Ectodermal cell (in vitro differentiated cells): Measurements from ENCODE around the gene MAD1L1.

Experiments
- H3K27ac ChIP-seq: 2 replicates; pipeline ENCODE4 v1.7.0; 2013; ENCODE audit warnings: mild to moderate bottlenecking, low read depth, low read length; ENCODE audit not compliant: insufficient read depth, poor library complexity, severe bottlenecking
- H3K27me3 ChIP-seq: 2 replicates; pipeline ENCODE4 v1.7.0; 2013; ENCODE audit warnings: mild to moderate bottlenecking, low read length; ENCODE audit not compliant: insufficient read depth, control insufficient read depth, poor library complexity, severe bottlenecking
- H3K36me3 ChIP-seq: one replicate; pipeline ENCODE4 v1.7.0; 2013; ENCODE audit warnings: low read length; ENCODE audit not compliant: control insufficient read depth, insufficient read depth
- H3K4me1 ChIP-seq: one replicate; pipeline ENCODE4 v1.7.0; 2013; ENCODE audit warnings: low read length; ENCODE audit not compliant: control insufficient read depth, insufficient read depth
- H3K4me3 ChIP-seq: 2 replicates; pipeline ENCODE4 v1.7.0; 2013; ENCODE audit warnings: low read depth, low read length, control low read depth; ENCODE audit not compliant: insufficient read depth
- H3K9me3 ChIP-seq: 2 replicates; pipeline ENCODE4 v1.7.0; 2013; ENCODE audit warnings: mild to moderate bottlenecking, low read length, moderate library complexity; ENCODE audit not compliant: control insufficient read depth
- WGBS, 2 experiments: methylation state at CpG; one replicate each; pipeline ENCODE4 v1.1.7; 2013; ENCODE audit warnings: missing lambda C conversion rate in 2 of 2; 5-methylcytosine and 5-hydroxymethylcytosine counted together

MAD1L1 gene

GRCh38 chr7:1967512-1968396, 265.0 kb downstream of the MAD1L1 start:
- H3K9me3 ChIP-seq = no peaks in the 10 kb centered on the region
- H3K4me3 ChIP-seq = no peak overlapping the region
- no peak overlapping the region for H3K27ac ChIP-seq
- no peaks in the 10 kb centered on the region for H3K4me1 ChIP-seq
- H3K36me3 ChIP-seq = no peaks in the 10 kb centered on the region
- 95% methylated on average over 44 of the region's 45 CpGs for WGBS, 2 experiments
- H3K27me3 ChIP-seq = no peaks in the 10 kb centered on the region

GRCh38 chr7:1966631-1967200, 266.0 kb downstream of the MAD1L1 start:
- Histone ChIP-seq H3K4me1 (no peaks in the 10 kb centered on the region), H3K27me3 (no peaks in the 10 kb centered on the region), H3K9me3 (no peaks in the 10 kb centered on the region), H3K27ac (no peak overlapping the region), H3K4me3 (no peak overlapping the region), H3K36me3 (no peaks in the 10 kb centered on the region)
- 92 to 95% methylated on average over 26 of the region's 26 CpGs for WGBS, 2 experiments

GRCh38 chr7:1965579-1966294, 267.0 kb downstream of the MAD1L1 start:
- Histone ChIP-seq H3K27ac (no peak overlapping the region), H3K36me3 (no peaks in the 10 kb centered on the region), H3K9me3 (no peaks in the 10 kb centered on the region), H3K27me3 (no peaks in the 10 kb centered on the region), H3K4me3 (no peak overlapping the region), H3K4me1 (no peaks in the 10 kb centered on the region)
- 92 to 93% methylated on average over 26 of the region's 26 CpGs for WGBS, 2 experiments

GRCh38 chr7:1964913-1965578, 267.7 kb downstream of the MAD1L1 start:
- Histone ChIP-seq H3K4me1 (no peaks in the 10 kb centered on the region), H3K4me3 (no peak overlapping the region), H3K9me3 (no peaks in the 10 kb centered on the region), H3K36me3 (no peaks in the 10 kb centered on the region), H3K27me3 (no peaks in the 10 kb centered on the region), H3K27ac (no peak overlapping the region)
- 95% methylated on average over 25 of the region's 25 CpGs for WGBS, 2 experiments

- 93% methylated on average over 25 of the region's 25 CpGs for WGBS, 2 experiments
- Histone ChIP-seq H3K27ac (no peak overlapping the region), H3K36me3 (no peaks in the 10 kb centered on the region)
These were observed 268.4 kb downstream of the MAD1L1 start for GRCh38 chr7:1964211-1964912.

GRCh38 chr7:1963575-1963974, 269.2 kb downstream of the MAD1L1 start:
- Histone ChIP-seq H3K9me3 (no peaks in the 10 kb centered on the region), H3K27ac (no peak overlapping the region), H3K4me3 (no peak overlapping the region), H3K4me1 (no peaks in the 10 kb centered on the region), H3K36me3 (no peaks in the 10 kb centered on the region), H3K27me3 (no peaks in the 10 kb centered on the region)
- 93% methylated on average over 15 of the region's 15 CpGs for WGBS, 2 experiments

More at GRCh38 chr7:1964211-1964912, 268.4 kb downstream of the MAD1L1 start:
- Histone ChIP-seq H3K4me1 (no peaks in the 10 kb centered on the region), H3K9me3 (no peaks in the 10 kb centered on the region), H3K4me3 (no peak overlapping the region), H3K27me3 (no peaks in the 10 kb centered on the region)

GRCh38 chr7:1961701-1962276, 271.0 kb downstream of the MAD1L1 start:
- 94 to 96% methylated on average over 15 of the region's 15 CpGs for WGBS, 2 experiments
- no peaks in the 10 kb centered on the region for H3K27me3 ChIP-seq

GRCh38 chr7:1959305-1959704, 273.4 kb downstream of the MAD1L1 start:
- Histone ChIP-seq H3K27ac (no peak overlapping the region), H3K36me3 (no peaks in the 10 kb centered on the region), H3K9me3 (no peaks in the 10 kb centered on the region), H3K4me3 (no peak overlapping the region), H3K27me3 (no peaks in the 10 kb centered on the region), H3K4me1 (no peaks in the 10 kb centered on the region)
- 94 to 95% methylated on average over 13 of the region's 13 CpGs for WGBS, 2 experiments

More at GRCh38 chr7:1961701-1962276, 271.0 kb downstream of the MAD1L1 start:
- Histone ChIP-seq H3K4me1 (no peaks in the 10 kb centered on the region), H3K9me3 (no peaks in the 10 kb centered on the region), H3K27ac (no peak overlapping the region), H3K36me3 (no peaks in the 10 kb centered on the region), H3K4me3 (no peak overlapping the region)

GRCh38 chr7:1957471-1958225, 275.1 kb downstream of the MAD1L1 start:
- H3K4me1 ChIP-seq = no peaks in the 10 kb centered on the region
- H3K9me3 ChIP-seq = no peaks in the 10 kb centered on the region
- H3K36me3 ChIP-seq = no peaks in the 10 kb centered on the region
- no peak overlapping the region for H3K27ac ChIP-seq
- WGBS, 2 experiments = 95% methylated on average over 28 of the region's 28 CpGs
- H3K27me3 ChIP-seq = no peaks in the 10 kb centered on the region
- no peak overlapping the region for H3K4me3 ChIP-seq
